ENCODE results near the gene TFF2.

The TFF2 gene, protein sequence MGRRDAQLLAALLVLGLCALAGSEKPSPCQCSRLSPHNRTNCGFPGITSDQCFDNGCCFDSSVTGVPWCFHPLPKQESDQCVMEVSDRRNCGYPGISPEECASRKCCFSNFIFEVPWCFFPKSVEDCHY

DNA sequence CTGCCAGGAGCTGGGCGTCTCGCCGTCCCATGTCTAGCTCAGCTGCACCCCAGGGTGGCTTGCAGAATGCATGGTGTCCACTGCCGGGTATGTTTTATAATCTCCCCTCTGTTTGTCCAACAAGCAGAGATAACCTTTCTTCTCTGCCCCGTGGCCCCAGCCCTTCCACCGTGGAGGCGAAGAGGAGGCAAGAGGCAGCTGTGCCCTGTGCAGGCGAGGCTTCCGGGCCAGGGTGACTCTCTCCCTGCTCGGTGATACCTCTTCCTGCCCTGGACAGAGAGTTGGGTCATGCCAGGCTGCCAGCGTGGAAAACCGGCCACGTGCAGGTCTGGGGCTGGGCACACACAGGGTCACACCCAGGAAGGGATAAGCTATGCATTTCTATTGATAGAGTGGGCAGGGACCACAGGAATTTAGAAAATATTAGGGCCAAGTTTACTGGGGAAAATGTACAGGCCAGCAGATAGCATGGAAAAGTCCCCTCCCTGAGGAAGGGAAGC is at the start of gene TFF2:
TSS of gene TFF2 (minus strand) at position 68 of the 500 bp plus-strand sequence. CDS start at position 31, 37 bp downstream.
- DNase-seq, result no peak

DNA sequence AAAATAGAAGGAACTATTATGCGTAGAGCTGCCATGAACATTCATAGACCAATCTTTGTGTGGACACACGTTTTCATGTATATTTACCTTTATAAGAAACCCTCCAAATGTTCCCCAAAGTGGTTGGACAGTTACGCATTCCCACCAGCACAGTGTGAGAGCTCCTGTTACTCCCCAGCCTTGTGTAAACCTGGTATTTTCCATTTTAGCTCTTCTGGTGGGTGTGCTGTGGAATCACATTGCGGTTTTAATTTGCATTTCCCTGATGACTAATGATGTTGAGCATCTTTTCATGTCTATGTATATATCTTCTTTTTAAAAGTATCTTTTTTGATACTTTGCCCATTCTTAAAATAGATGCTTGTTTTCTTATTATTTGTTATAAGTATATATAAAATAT is 49.7 kb upstream of the TFF2 start:
- DNase-seq, result no peak

DNA sequence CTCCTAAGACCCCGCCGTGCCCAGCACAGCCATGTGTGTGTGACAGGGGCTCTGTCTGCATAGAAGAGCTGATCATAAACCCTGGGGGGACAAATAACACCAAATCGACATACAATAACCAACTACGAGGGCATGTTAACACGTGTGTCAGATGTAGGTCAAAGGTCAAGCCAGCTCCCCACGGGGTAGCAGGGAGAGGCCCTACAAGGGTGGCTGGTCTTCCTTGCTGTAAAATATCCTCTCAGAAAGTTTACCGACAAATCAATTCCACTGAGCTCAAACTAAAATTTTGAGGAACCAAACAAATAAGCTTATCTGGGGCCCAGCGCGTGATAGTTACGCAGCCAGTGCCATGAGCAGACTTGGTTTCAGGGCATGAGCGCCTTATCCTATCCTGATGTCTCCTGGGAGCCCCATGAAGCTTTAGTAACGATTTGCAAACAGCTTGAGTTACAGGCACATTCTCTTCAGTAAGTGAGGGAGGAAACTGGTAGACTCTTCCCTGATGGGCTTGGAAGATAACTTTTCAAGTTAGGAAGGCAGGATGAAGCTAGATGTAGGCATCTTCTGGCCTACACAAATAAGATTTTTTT is 47.7 kb upstream of the TFF2 start:
- no peak for DNase-seq

DNA sequence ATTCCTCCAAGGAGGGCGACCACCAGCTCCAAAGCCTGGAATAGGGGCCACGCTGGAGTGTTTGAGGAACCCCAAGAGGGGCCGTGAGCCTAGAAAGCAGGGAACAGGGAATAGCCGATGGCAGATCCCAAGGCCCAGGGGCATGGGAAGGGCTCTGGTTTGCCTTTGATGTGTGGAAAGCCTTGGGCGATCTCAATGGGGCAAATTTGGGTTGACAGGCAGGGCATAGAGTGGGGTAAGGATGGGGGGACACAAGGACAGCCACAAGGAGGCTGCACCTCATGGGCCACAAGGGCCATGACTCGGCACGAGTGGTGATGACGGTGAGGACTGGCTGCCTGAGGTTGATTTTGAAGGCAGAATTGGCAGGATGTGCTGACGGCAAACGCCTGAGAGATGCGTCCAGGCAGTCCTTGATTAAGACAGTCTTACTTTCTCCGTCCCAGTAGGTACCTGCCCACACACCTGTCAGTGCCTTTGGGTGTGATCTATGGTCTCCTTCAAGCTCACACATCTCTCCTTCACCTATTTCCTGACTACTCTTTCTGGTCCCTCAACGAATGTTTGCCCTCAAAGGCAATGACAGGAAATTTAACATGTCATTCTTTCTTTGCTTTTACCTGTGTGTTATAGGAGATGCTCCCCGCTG is 47.1 kb upstream of the TFF2 start:
- DNase-seq, result no peak

DNA sequence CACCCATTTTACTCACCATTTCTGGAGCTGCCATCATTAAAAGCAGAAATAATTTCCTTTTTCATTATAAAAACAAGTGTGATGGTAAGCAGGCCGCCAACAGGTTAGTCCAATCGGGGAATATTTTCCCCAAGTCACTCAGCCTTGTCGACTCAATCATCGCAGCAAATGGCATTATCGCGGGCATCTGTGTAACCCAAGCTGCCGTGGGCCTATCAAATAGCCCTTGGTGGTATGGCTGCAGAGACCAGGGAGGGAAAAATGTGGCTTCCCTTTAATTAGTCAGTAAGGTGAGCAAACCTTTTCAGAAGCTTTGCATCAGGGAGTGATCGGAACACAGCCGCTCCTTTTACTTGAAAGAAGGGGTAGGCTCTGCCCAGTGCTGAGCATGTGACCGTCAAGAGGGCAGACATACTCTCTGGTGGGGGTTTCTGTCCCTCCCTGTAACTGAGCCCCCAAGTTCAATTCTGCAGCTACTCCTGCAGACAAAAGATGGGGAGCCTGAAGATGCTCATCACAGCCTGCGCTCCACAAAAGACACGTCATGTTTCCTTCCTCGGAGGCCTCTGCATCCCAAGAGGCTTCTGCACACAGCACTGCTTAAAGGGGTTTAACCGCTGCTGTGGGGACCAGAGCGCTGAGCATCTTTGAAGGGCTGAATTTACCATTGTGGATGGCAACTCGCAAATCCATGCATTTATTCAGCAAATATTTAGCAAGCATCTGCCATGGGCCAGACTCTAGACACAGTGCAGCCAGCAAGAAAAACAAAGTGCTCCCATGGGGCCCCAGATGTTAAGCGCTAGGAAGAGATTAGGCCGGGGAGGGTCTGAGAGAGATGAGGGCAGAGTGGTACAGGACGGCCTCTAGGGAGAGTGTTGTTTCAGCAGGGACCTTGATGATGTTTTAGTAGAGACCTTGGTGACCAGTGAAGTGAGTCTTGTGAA is 46.3 kb upstream of the TFF2 start:
- DNase-seq, result no peak

DNA sequence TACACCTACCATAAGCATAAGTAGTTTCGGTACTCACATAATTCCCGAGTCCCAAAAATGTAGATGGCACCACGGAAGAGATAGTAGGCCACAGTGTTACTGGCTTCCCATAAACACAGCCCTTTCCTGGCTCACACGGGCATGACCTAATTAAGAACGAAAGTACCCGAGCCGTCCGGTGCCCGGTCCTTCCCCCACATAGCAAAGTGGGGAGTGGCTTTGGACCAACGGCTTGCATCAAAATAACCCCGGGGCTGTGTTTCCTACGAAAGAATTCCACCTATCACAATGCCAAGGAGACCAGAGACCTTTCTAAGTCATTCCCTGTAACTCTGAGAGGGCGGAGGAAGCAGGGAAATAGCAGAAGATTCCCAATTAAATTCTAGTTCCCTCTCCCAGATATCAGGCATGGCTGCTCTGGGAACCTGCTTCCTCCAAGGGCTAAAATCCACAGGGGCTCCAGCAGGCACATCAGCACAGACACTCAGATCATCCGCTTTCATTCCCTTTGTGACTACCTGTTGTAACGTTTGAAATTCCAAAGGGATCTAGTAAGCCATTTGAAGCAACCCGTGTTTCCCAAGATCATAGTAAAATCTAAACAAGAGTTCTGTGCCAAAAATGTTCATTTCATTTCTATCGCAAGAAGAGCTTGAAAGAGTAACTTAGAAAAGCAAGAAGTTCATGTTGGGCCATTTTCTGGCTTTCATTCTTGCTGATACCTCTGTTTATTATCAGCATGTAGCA is 45.3 kb upstream of the TFF2 start, which contains the start of gene TMPRSS3:
TSS of gene TMPRSS3 (minus strand) at position 148 of the 747 bp plus-strand sequence. CDS start 635 bp downstream, outside the sequence.
- DNase-seq, result no peak

DNA sequence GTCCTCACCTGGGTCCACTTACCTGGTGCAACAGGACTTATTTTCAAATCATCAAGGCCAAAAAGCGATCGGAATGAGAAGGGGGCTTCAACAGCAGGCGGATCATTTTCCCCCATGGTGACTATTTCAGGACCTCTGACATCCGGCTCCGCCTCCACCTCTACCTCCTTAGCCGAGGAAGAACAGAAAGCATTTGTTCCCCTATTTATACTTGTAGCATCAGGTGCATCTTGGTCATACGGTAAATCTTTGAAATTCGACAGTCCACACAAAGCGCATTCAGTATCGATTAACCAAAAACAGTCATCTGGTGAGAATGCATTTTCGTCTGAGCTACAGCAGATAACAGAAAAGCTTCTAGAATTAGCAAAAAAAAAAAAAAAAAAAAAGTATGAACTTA is 44.5 kb upstream of the TFF2 start:
- no peak for DNase-seq

DNA sequence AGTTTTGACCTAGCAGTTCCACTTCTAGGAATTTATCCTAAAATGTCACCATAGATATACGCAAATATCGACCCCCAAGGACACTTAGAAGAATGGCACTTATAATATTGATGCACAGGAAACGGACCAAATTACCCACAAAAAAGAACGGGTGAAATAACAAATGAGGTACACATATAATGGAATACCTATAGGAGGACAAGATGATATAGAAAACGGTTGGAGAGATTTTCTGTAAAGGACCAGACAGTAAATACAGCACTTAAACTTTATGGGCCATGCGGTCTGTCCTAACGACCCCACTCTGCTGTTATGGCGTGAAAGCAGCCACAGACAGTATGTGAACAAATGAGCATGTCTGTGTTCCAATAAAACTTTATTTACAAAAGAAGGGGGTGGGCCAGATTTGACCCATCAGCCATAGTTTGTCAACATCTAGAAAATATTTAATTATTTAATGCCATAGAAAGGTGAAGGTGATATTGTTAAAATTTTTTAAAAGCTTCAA is 42.7 kb upstream of the TFF2 start:
- no peak for DNase-seq

DNA sequence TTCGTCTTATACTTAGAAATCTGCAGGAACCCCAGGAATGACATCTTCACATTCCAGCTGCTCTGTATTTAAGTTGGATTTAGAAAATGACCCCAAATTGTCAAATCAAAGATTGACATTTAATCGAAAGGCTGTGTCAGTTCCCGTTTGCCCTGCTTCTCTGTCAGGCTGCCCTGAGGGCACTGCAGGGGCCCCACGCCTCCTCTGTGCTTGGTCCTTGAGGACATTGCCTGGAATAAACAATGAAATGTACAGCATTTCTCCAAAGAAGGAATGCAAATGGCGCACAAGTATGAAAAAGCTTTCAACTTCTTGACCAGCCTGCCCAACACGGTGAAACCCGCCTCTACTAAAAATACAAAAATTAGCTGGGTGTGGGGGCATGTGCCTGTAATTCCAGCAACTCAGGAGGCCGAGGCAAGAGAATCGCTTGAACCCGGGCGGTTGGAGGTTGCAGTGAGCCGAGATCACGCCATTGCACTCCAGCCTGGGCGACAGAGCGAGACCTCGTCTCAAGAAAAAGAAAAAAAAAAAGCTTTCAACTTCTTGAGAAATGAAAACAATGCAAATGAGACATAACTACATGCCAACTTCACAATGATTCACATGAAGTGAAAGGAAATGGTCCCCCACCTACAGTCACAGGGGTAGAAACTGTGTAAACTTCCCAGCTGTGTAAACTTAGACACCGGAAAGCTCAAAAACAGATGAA is 42.1 kb upstream of the TFF2 start:
- DNase-seq, result no peak

DNA sequence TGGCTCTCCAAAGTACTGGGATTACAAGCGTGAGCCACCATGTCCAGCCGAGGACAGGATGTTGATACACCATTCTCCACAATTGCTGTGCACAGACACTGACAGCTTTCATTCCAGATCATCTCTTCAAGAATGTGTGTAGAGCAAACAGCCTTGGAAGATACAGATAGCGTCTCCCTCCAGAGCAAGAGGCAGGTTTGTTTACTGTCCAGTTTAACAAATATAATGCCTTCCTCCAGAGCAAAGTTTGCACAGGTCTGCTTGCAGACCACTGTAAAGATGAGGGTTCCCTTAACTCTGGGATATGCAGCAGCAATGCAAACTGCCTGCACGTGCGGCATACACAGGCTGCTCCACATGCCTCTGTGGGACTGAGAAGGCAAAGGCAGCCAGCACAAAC is 40.5 kb upstream of the TFF2 start:
- DNase-seq, result no peak

DNA sequence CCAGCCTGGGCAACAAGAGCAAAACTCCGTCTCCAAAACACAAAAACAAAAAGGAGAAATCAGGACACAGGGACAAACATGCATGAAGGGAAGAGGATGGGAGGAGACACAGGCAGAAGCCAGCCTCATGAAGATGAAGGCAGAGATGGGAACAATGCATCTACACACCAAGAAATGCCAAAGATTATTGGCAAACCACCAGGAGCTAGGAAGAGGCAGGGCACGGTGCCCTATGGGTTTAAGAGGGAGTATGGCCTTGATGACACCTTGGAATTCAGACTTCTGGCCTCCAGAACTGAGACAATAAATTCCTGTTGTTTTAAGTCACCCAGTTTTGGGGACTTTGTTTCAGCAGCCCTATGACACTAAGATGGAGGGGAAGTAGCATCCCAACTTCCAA is 39.9 kb upstream of the TFF2 start:
- DNase-seq, result no peak

DNA sequence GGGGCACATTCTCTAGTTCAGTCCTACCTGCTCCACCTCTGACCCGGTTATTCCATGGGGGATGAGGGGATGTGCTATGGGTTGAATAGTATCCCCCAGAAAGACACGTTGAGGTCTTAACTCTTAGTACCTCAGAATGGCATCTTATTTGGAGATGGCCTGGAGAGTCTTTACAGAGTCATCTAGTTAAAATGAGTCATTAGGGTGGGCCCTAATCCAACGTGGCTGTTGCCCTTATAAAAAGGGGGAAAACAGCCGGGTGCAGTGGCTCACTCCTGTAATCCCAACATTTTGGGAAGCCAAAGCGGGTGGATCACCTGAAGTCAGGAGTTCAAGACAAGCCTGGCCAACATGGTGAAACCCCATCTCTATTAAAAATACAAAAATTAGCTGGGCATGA is 39.4 kb upstream of the TFF2 start:
- DNase-seq, result no peak

DNA sequence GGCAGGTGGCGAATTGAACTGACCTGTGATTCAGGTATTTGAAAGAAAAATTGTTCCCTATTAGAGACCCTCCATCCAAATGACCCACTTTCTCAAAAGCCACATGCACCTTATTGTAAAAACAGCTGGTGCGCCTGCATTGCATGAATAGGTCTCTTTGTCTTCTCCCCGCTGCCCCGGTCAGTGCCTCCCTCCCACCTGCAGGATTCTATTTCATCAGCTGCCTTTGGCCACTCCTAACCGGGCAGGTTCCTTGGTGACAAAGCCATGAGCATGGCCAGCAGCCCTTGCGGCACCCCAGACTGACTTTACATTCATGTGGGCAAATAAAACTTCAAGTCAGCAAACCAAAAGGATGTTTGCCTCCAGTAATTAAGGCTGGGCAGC is 38.6 kb upstream of the TFF2 start:
- DNase-seq, result no peak

DNA sequence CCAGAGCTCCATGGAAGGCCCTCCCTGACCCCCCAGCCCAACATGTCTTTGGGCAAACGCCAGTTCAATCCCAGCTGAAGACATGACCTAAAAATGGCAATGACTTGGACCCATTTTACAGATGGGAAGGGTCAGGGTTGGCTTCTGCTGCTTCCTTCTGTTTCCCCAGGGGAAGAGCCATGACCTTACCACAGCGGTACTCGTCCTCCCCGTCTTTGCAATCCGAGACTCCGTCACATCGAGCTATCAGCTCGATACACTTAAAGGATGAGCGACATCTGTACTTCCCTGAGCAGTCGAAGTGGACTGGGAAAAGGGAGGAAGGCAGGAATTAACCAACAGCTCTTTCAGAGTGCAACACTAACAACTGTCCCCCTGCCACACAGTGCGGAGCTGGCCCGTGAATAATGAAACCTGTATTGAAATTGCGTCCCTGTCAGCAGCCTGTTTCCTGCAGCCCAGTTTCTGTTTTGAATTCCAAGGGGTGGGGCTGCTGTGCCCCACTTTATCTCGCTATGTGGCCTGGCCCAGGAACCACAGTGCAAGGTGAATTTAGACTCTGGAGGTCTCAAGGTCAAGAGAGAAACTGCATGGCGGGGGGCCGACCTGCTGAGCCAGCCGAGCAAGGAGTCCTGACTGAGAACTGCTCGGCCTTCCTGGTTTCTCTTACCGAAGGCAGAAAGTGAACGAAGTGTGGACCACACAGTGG is 38.1 kb upstream of the TFF2 start:
- DNase-seq, result no peak

DNA sequence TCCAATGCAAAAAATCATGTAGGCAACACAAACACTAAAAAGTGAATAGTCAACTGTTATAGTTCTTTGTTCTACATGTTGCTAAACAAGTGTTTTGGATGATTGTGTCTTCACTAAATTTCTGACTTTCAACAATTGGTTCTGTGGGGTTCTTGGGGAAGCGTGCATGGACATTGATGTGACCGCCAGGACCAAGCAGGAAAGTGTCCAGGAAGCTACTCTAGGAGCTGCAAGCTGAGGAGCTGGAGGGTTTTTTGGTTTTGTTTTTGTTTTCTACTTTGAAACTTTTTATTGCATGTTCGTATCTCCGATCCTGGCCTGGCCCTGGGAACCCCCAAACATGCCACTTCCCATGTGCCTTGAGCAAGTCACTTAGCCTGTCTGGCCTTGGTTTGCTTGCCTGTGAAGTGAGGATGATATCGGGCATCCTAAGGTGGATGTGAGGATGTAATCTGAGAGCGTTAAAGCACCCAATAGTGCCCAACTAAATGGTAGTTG is 37.1 kb upstream of the TFF2 start:
- DNase-seq, result no peak

DNA sequence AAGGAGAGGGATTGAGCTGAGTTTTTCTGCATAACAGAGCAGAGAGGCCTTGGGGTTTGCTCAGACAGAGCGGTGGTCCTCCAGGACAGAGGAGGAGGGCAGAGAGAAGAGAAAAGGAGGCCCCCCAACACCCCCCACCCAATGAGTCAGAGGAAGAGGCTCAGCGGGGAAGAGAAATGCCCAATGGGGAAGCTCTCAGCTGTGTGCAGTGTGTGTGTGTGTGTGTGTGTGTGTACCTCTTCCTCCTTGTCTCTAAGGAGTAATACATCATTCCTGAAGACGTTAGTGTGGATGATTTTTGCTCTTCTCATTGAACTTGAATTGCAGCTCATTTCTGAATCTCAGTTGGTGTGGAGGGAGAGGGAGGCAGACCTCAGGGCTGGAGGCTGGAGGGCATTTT is 36.4 kb upstream of the TFF2 start:
- DNase-seq, result peak; percentile 30

DNA sequence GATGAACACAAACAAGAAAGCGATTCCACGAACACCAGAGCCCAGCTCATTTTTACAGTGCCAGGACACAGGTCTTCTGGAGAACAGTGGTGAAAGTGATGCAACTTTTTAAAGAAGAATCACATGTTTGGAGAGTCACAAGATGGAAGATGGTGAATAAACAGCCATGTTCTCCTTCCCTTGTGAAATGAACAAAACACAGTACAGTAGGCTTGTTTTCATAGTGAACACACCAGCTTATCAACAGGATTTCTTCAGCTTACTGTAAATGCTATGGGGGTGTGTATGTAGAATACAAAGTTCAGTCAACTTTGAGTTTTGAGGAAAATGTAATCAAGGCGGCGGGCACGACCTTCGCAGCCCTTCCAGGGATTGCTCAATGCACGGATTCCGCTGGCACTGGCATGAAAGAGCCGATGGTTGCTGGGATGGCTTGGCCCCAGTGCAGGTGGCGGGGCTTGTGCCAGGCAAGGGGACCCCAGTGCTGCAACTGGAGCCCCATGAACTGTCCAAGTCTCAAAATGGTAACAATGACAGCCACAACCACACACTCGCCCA is 35.3 kb upstream of the TFF2 start:
- no peak for DNase-seq

DNA sequence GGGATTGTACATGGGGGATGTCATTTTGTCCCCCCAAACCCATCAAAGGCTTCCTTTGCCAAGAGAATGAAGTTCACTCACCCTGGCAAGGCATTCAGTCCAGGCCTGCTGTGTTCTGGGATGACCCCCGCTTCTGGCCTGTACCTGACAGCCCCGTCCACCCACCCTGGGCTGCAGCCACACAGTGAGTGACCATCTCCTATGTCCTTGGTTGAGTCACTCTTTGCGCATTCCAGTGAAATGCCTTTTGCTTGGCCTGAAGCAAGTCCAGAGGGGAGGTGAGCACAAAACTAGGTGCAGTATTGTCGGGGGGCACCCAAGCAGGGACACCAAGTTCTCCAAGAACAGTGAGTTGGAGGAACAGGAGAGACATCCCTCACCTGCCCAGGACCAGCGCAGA is 34.8 kb upstream of the TFF2 start:
- DNase-seq, result no peak

DNA sequence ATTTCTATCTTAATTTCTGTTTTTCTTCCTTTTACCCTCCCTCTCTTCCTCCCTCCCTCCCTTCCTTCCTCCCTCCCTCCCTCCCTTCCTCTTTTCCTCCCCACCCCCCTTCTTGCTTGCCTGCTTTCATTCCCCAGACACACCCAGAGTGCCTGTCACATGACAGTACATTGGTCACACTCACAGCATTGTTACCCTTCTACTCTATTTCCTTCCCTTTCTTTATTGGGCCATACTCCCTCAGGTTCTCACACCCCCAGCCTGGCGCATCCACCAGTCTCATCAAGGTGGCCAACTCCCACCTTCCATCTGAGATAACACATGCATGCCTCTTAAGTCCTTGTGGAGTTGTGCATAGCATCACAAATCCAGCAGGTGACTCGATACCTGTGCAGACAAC is 34.2 kb upstream of the TFF2 start:
- DNase-seq, result no peak

DNA sequence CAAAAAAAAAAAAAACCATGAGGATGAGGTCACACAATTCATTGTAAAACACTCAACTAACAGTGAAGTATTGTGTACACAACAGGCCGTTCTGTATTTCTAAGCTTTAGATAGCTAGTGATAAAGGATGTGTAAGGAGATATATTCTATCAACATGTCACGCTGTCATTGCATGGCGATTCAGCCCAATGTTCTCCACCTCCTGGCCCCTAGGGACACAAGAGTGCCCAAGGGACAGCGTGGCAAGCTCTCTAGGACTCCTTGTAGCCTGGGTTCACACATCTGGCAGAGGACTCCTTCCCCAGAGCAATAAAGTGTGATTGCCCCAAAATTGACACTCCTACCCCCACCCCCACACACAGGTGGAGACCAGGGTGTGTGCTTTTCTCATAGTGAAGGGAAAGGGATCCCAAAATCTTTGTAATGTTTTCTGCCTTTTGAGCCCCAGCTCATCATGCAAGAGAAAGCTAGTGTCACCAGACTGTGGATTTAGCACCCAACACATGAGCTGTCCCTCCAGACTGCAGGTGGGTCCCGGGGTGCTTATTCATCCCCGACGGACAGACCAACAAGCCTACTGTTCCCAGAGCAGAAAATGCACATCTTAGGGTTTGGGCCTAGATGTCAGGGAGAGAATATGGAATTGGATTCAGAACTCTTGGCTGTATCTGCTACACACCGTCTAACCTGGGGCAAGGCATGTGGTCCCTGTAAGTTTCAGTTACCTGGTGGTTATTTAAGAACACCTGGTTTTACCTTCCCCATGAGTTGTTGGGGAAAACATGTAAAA is 33.6 kb upstream of the TFF2 start:
- no peak for DNase-seq

All from CD4-positive, alpha-beta T cell treated with Interleukin-15 for 1 hour (primary cell).